Measurements from ENCODE around the gene EXD3.

GRCh38 chr9:137428841-137429545 is 6.0 kb upstream of the EXD3 start:
- TF ChIP-seq CTCF (IDR thresholded peaks at IDR 0.05) (no peak), POLR2A (IDR thresholded peaks at IDR 0.05) (no peak)
